ENCODE measurements around the gene GLTP.

GRCh38 chr12:109863847-109864712 lies 16.3 kb downstream of the GLTP start:
- TF ChIP-seq CTCF (IDR thresholded peaks at IDR 0.05), result no peak
- TF ChIP-seq POLR2A (IDR thresholded peaks at IDR 0.05), result no peak
